Effector memory CD4-positive, alpha-beta T cell (primary cell): ENCODE measurements around the gene DNTTIP2.

Experiments
- DNase-seq, 3 donors: peaks; one replicate each; pipeline ENCODE4 v3.0.0-alpha.2; 2020
- H3K27ac ChIP-seq: 2 replicates; pipeline ENCODE4 v1.7.0; 2013; ENCODE audit warnings: mild to moderate bottlenecking, low read length, moderate library complexity; ENCODE audit not compliant: insufficient read depth, poor library complexity, severe bottlenecking
- H3K27me3 ChIP-seq: replicated peaks from 2 replicates; pipeline ENCODE4 v1.7.0; 2013; ENCODE audit warnings: mild to moderate bottlenecking, low read length; ENCODE audit not compliant: insufficient read depth, control insufficient read depth, poor library complexity, severe bottlenecking
- H3K36me3 ChIP-seq: 2 replicates; pipeline ENCODE4 v1.7.0; 2013; ENCODE audit warnings: mild to moderate bottlenecking, low read length, moderate library complexity; ENCODE audit not compliant: control insufficient read depth, insufficient read depth
- H3K4me1 ChIP-seq: 2 replicates; pipeline ENCODE4 v1.7.0; 2013; ENCODE audit warnings: low read length, mild to moderate bottlenecking; ENCODE audit not compliant: control insufficient read depth, insufficient read depth, poor library complexity, severe bottlenecking
- H3K4me3 ChIP-seq: 2 replicates; pipeline ENCODE4 v1.7.0; 2013; ENCODE audit warnings: low read length, low read depth, mild to moderate bottlenecking; ENCODE audit not compliant: insufficient read depth, poor library complexity, severe bottlenecking
- H3K9me3 ChIP-seq: 2 replicates; pipeline ENCODE4 v1.7.0; 2013; ENCODE audit warnings: mild to moderate bottlenecking, low read length, moderate library complexity; ENCODE audit not compliant: control insufficient read depth

DNTTIP2 gene

GRCh38 chr1:93906480-93906879 is 27.5 kb upstream of the DNTTIP2 start:
- DNase-seq: no peak
- Histone ChIP-seq H3K27ac (no peak overlapping the region), H3K4me3 (no peak overlapping the region), H3K4me1 (peaks cover 12% of the 10 kb centered on the region), H3K9me3 (no peaks in the 10 kb centered on the region), H3K27me3 (no peaks in the 10 kb centered on the region), H3K36me3 (no peaks in the 10 kb centered on the region)

GRCh38 chr1:93905734-93906133 is 26.7 kb upstream of the DNTTIP2 start:
- no peaks in the 10 kb centered on the region for H3K9me3 ChIP-seq
- H3K4me3 ChIP-seq: no peak overlapping the region
- no peak overlapping the region for H3K27ac ChIP-seq
- H3K4me1 ChIP-seq: peaks cover 12% of the 10 kb centered on the region
- H3K27me3 ChIP-seq: no peaks in the 10 kb centered on the region
- no peaks in the 10 kb centered on the region for H3K36me3 ChIP-seq
- DNase-seq: no peak

GRCh38 chr1:93905051-93905450 is 26.0 kb upstream of the DNTTIP2 start:
- Histone ChIP-seq H3K4me3 (no peak overlapping the region), H3K4me1 (peaks cover 12% of the 10 kb centered on the region), H3K27ac (peak overlapping the region; percentile 11), H3K9me3 (no peaks in the 10 kb centered on the region), H3K27me3 (no peaks in the 10 kb centered on the region), H3K36me3 (peaks cover 2% of the 10 kb centered on the region)
- no peak for DNase-seq

GRCh38 chr1:93904228-93904627 is 25.2 kb upstream of the DNTTIP2 start:
- Histone ChIP-seq H3K27ac (peak overlapping the region; percentile 11), H3K4me1 (peaks cover 9% of the 10 kb centered on the region), H3K36me3 (peaks cover 10% of the 10 kb centered on the region), H3K27me3 (no peaks in the 10 kb centered on the region), H3K4me3 (no peak overlapping the region), H3K9me3 (no peaks in the 10 kb centered on the region)
- DNase-seq: no peak

- Histone ChIP-seq H3K36me3 (peaks cover 24% of the 10 kb centered on the region), H3K4me3 (no peak overlapping the region), H3K27ac (no peak overlapping the region), H3K9me3 (no peaks in the 10 kb centered on the region), H3K4me1 (peaks cover 9% of the 10 kb centered on the region), H3K27me3 (no peaks in the 10 kb centered on the region)
- no peak for DNase-seq
Observed at GRCh38 chr1:93900723-93901504, 21.9 kb upstream of the DNTTIP2 start.

GRCh38 chr1:93899543-93900207 is 20.7 kb upstream of the DNTTIP2 start:
- DNase-seq: no peak
- Histone ChIP-seq H3K4me3 (no peak overlapping the region), H3K27ac (no peak overlapping the region), H3K27me3 (no peaks in the 10 kb centered on the region), H3K9me3 (no peaks in the 10 kb centered on the region), H3K4me1 (peaks cover 6% of the 10 kb centered on the region), H3K36me3 (peaks cover 24% of the 10 kb centered on the region)

GRCh38 chr1:93888900-93889299 is 9.9 kb upstream of the DNTTIP2 start:
- H3K9me3 ChIP-seq: no peaks in the 10 kb centered on the region
- no peak overlapping the region for H3K27ac ChIP-seq
- no peak overlapping the region for H3K4me3 ChIP-seq
- H3K27me3 ChIP-seq: no peaks in the 10 kb centered on the region
- H3K4me1 ChIP-seq: no peaks in the 10 kb centered on the region
- DNase-seq: no peak
- H3K36me3 ChIP-seq: peaks cover 3% of the 10 kb centered on the region

GRCh38 chr1:93882269-93882668 is 3.3 kb upstream of the DNTTIP2 start:
- no peaks in the 10 kb centered on the region for H3K9me3 ChIP-seq
- H3K4me3 ChIP-seq: no peak overlapping the region
- peaks cover 12% of the 10 kb centered on the region for H3K4me1 ChIP-seq
- H3K36me3 ChIP-seq: no peaks in the 10 kb centered on the region
- DNase-seq: no peak
- H3K27me3 ChIP-seq: no peaks in the 10 kb centered on the region
- no peak overlapping the region for H3K27ac ChIP-seq

GRCh38 chr1:93880731-93881130 is 1.7 kb upstream of the DNTTIP2 start:
- Histone ChIP-seq H3K4me3 (no peak overlapping the region), H3K27me3 (no peaks in the 10 kb centered on the region), H3K36me3 (peaks cover 5% of the 10 kb centered on the region), H3K4me1 (peaks cover 21% of the 10 kb centered on the region), H3K9me3 (no peaks in the 10 kb centered on the region), H3K27ac (no peak overlapping the region)
- DNase-seq: no peak

GRCh38 chr1:93878501-93878888 is 511 bp downstream of the DNTTIP2 start:
- no peaks in the 10 kb centered on the region for H3K9me3 ChIP-seq
- peak; percentile 52 to 68 (median 65) for DNase-seq
- peak overlapping the region; percentile 84 for H3K27ac ChIP-seq
- H3K36me3 ChIP-seq: peaks cover 23% of the 10 kb centered on the region
- H3K4me1 ChIP-seq: peaks cover 21% of the 10 kb centered on the region
- H3K27me3 ChIP-seq: no peaks in the 10 kb centered on the region
- peak overlapping the region; percentile 96 for H3K4me3 ChIP-seq
